Thyroid gland (tissue), 4 donors: ENCODE measurements around the gene PGLYRP2. TPM values are rescaled to one million over a fixed set of nuclear protein-coding genes. Genes with fewer than 3 reads are reported as not detected.

Experiments
- DNase-seq, 2 donors: peaks; one replicate each; pipeline ENCODE4 v3.0.0-alpha.2; 2019
- H3K27ac ChIP-seq, 3 donors: fragments of 200-600 bp; sonication (generic); 1 replicate in 2 of 3; 2 replicates in 1 of 3; pipeline ENCODE4 v1.5.1; 2016 to 2019; ENCODE audit warnings: mild to moderate bottlenecking in 1 of 3, moderate library complexity in 1 of 3
- H3K27me3 ChIP-seq: fragments of 200-600 bp; sonication (generic); one replicate; pipeline ENCODE4 v1.5.1; 2019
- H3K36me3 ChIP-seq, 2 donors: fragments of 200-600 bp; sonication (generic); one replicate each; pipeline ENCODE4 v1.5.1; 2016 to 2019
- H3K4me1 ChIP-seq, 2 donors: fragments of 200-600 bp; sonication (generic); one replicate each; pipeline ENCODE4 v1.5.1; 2017 to 2019
- H3K4me3 ChIP-seq, 3 donors: fragments of 200-600 bp; sonication (generic); replicated peaks in 1 of 3; 1 replicate in 2 of 3; 2 replicates in 1 of 3; pipeline ENCODE4 v1.5.1; 2016; ENCODE audit warnings: mild to moderate bottlenecking in 1 of 3
- H3K9me3 ChIP-seq: fragments of 200-600 bp; sonication (generic); one replicate; pipeline ENCODE4 v1.5.1; 2017
- CTCF ChIP-seq, 6 experiments: fragments of 200-600 bp in 3 of 6; fragments of 450-650 bp in 3 of 6; sonication (generic) in 3 of 6; IDR thresholded peaks; one replicate each; pipeline ENCODE4 v1.5.1; 2016 to 2019; ENCODE audit warnings: antibody characterized with exemption in 6 of 6, mild to moderate bottlenecking in 2 of 6, inconsistent platforms in 1 of 6, moderate library complexity in 1 of 6
- POLR2A ChIP-seq, 2 donors: fragments of 450-650 bp; IDR thresholded peaks; one replicate each; pipeline ENCODE4 v1.6.1; 2017; ENCODE audit warnings: antibody characterized with exemption in 2 of 2, mild to moderate bottlenecking in 2 of 2, moderate library complexity in 1 of 2
- WGBS, 2 donors: methylation state at CpG; one replicate each; pipeline ENCODE4 v1.1.5; 2017; 5-methylcytosine and 5-hydroxymethylcytosine counted together
- intact Hi-C: fragments of 100-400 bp; cut with DNase I; formaldehyde crosslinking; loops from one replicate; pipeline ENCODE4 v1.15.1; 2023
- total RNA-seq, 4 donors: library from RNA; depleted of rRNA; stranded (reverse); fragments of >200 nt; gene quantifications; one replicate each; pipeline ENCODE4 v1.2.3, GENCODE V29; 2016

The PGLYRP2 gene
- total RNA-seq, 4 donors from 2014 or later, result not detected

GRCh38 chr19:15429825-15430467 is 49.4 kb downstream of the PGLYRP2 start:
- intact Hi-C loops, result no loop called here
- 85 to 90% methylated on average over 16 to 19 of the region's 24 CpGs for WGBS, 2 donors
- Histone ChIP-seq H3K27me3 (no peaks in the 10 kb centered on the region), H3K36me3 (peaks cover 21 to 24% of the 10 kb centered on the region in 2 donors), H3K27ac (no peak overlapping the region), H3K4me3 (no peak overlapping the region), H3K4me1 (peaks cover 16 to 23% of the 10 kb centered on the region in 2 donors), H3K9me3 (no peaks in the 10 kb centered on the region)
- no peak for TF ChIP-seq CTCF (IDR thresholded peaks at IDR 0.05)
- TF ChIP-seq POLR2A (IDR thresholded peaks at IDR 0.05), result no peak
- DNase-seq, result no peak

- intact Hi-C loops, result no loop called here
- Histone ChIP-seq H3K27me3 (no peaks in the 10 kb centered on the region), H3K27ac (no peak overlapping the region), H3K4me1 (peaks cover 16 to 23% of the 10 kb centered on the region in 2 donors), H3K36me3 (peaks cover 28 to 31% of the 10 kb centered on the region in 2 donors), H3K9me3 (no peaks in the 10 kb centered on the region), H3K4me3 (no peak overlapping the region)
- DNase-seq, result no peak
- TF ChIP-seq CTCF (IDR thresholded peaks at IDR 0.05), result no peak
- no peak for TF ChIP-seq POLR2A (IDR thresholded peaks at IDR 0.05)
- WGBS, 2 donors, result 93% methylated on average over 8 to 12 of the region's 22 CpGs
Observed at GRCh38 chr19:15428956-15429824, 50.1 kb downstream of the PGLYRP2 start.

GRCh38 chr19:15427991-15428471 is 51.3 kb downstream of the PGLYRP2 start:
- TF ChIP-seq CTCF (IDR thresholded peaks at IDR 0.05) (no peak), POLR2A (IDR thresholded peaks at IDR 0.05) (no peak)
- peaks cover 40 to 43% of the 10 kb centered on the region in 2 donors for H3K36me3 ChIP-seq

GRCh38 chr19:15427350-15427700 is 52.0 kb downstream of the PGLYRP2 start:
- Histone ChIP-seq H3K9me3 (no peaks in the 10 kb centered on the region), H3K4me1 (peaks cover 10 to 17% of the 10 kb centered on the region in 2 donors), H3K4me3 (no peak overlapping the region), H3K27me3 (no peaks in the 10 kb centered on the region), H3K36me3 (peaks cover 47 to 49% of the 10 kb centered on the region in 2 donors), H3K27ac (no peak overlapping the region)
- WGBS, 2 donors, result 94 to 98% methylated on average over 25 of the region's 25 CpGs
- DNase-seq, result no peak
- intact Hi-C loops, result no loop called here
- TF ChIP-seq CTCF (IDR thresholded peaks at IDR 0.05), result no peak
- no peak for TF ChIP-seq POLR2A (IDR thresholded peaks at IDR 0.05)

More at GRCh38 chr19:15427991-15428471, 51.3 kb downstream of the PGLYRP2 start:
- no peaks in the 10 kb centered on the region for H3K27me3 ChIP-seq
- intact Hi-C loops, result no loop called here
- no peaks in the 10 kb centered on the region for H3K9me3 ChIP-seq
- no peak for DNase-seq
- no peak overlapping the region for H3K27ac ChIP-seq
- no peak overlapping the region for H3K4me3 ChIP-seq
- WGBS, 2 donors, result 96% methylated on average over 24 to 27 of the region's 35 CpGs
- peaks cover 10 to 17% of the 10 kb centered on the region in 2 donors for H3K4me1 ChIP-seq
